ENCODE data around the gene TMEM171.

Gene TMEM171

GRCh38 chr5:73122875-73123810, 2.8 kb downstream of the TMEM171 start:
- no peak for DNase-seq

GRCh38 chr5:73125289-73125688, 4.9 kb downstream of the TMEM171 start:
- no peak for DNase-seq

GRCh38 chr5:73126381-73126780, 6.0 kb downstream of the TMEM171 start:
- no peak for DNase-seq

GRCh38 chr5:73126957-73127356, 6.6 kb downstream of the TMEM171 start:
- no peak for DNase-seq

- no peak for DNase-seq
Measured at GRCh38 chr5:73129143-73129542, 8.8 kb downstream of the TMEM171 start.

GRCh38 chr5:73130811-73131210, 10.4 kb downstream of the TMEM171 start:
- no peak for DNase-seq

GRCh38 chr5:73131711-73132425, 11.5 kb downstream of the TMEM171 start:
- DNase-seq = no peak

- DNase-seq = no peak
Measured at GRCh38 chr5:73132759-73133158, 12.4 kb downstream of the TMEM171 start.

GRCh38 chr5:73135021-73135420, 14.6 kb downstream of the TMEM171 start:
- DNase-seq = no peak

- DNase-seq = no peak
Measured at GRCh38 chr5:73135429-73136054, 15.2 kb downstream of the TMEM171 start.

GRCh38 chr5:73136055-73136562, 15.7 kb downstream of the TMEM171 start:
- no peak for DNase-seq

- no peak for DNase-seq
Measured at GRCh38 chr5:73137563-73138530, 17.5 kb downstream of the TMEM171 start.

- DNase-seq = no peak
Measured at GRCh38 chr5:73139485-73139884, 19.1 kb downstream of the TMEM171 start.

- no peak for DNase-seq
Measured at GRCh38 chr5:73140801-73141200, 20.4 kb downstream of the TMEM171 start.

- no peak for DNase-seq
Measured at GRCh38 chr5:73142035-73142434, 21.7 kb downstream of the TMEM171 start.

GRCh38 chr5:73143716-73144115, 23.3 kb downstream of the TMEM171 start:
- DNase-seq = no peak

GRCh38 chr5:73149540-73149939, 29.2 kb downstream of the TMEM171 start:
- DNase-seq = no peak

- no peak for DNase-seq
Measured at GRCh38 chr5:73150876-73151275, 30.5 kb downstream of the TMEM171 start.

GRCh38 chr5:73151766-73152410, 31.5 kb downstream of the TMEM171 start:
- DNase-seq = no peak

- no peak for DNase-seq
Measured at GRCh38 chr5:73152411-73153388, 32.3 kb downstream of the TMEM171 start.

All from NCI-H2227 treated with DMSO at 0.1 percent for 48 hours (cell line).